H1 (cell line): ENCODE results near the gene CLN6. TPM values are rescaled to one million over a fixed set of nuclear protein-coding genes. Genes with fewer than 3 reads are reported as not detected.

Experiments used
- CTCF ChIA-PET: fragments of 300-600 bp; sonication (Branson Sonifier 250); formaldehyde crosslinking; loops from one replicate; lab custom pipeline; 2021; ENCODE audit not compliant: partially characterized antibody; lab: Charles Lee
- POLR2A ChIA-PET: fragments of 300-600 bp; sonication (Branson Sonifier 250); formaldehyde crosslinking; loops from one replicate; lab custom pipeline; 2021; ENCODE audit warnings: inconsistent platforms; ENCODE audit not compliant: partially characterized antibody; lab: Charles Lee
- DNase-seq, 2 experiments: peaks; one replicate each; pipeline versions ENCODE4 v3.0.0 to v3.0.0-alpha.2; 2010 to 2022; ENCODE audit warnings: low spot score in 2 of 2, low read depth in 1 of 2, mixed read lengths in 1 of 2
- FAIRE-seq: peaks from 2 replicates; lab custom pipeline; 2011; peaks lifted over from hg19 to GRCh38; lab: Jason Lieb, UNC
- H2AFZ ChIP-seq: 2 replicates; pipeline ENCODE4 v1.8.1; 2012; ENCODE audit warnings: low read length, inconsistent platforms
- H2AK5ac ChIP-seq: 2 replicates; pipeline ENCODE4 v1.6.1; 2013; ENCODE audit warnings: low read depth, low read length
- H2BK120ac ChIP-seq: replicated peaks from 2 replicates; pipeline ENCODE3; 2013; ENCODE audit warnings: low read depth, low read length, inconsistent platforms
- H2BK12ac ChIP-seq: 2 replicates; pipeline ENCODE4 v1.6.1; 2013; ENCODE audit warnings: low read depth, low read length
- H2BK15ac ChIP-seq: 2 replicates; pipeline ENCODE4 v1.6.1; 2013; ENCODE audit warnings: low read length
- H2BK20ac ChIP-seq: 2 replicates; pipeline ENCODE4 v1.6.1; 2013; ENCODE audit warnings: low read length
- H2BK5ac ChIP-seq: 2 replicates; pipeline ENCODE4 v1.6.1; 2013; ENCODE audit warnings: low read depth, low read length
- H3K14ac ChIP-seq: 2 replicates; pipeline ENCODE4 v1.6.1; 2013; ENCODE audit warnings: inconsistent platforms; ENCODE audit not compliant: insufficient read length
- H3K18ac ChIP-seq: 2 replicates; pipeline ENCODE4 v1.6.1; 2013; ENCODE audit warnings: low read length; ENCODE audit errors: extremely low read depth
- H3K23ac ChIP-seq: 2 replicates; pipeline ENCODE4 v1.6.1; 2013; ENCODE audit warnings: inconsistent platforms; ENCODE audit not compliant: insufficient read length
- H3K23me2 ChIP-seq: 2 replicates; pipeline ENCODE4 v1.6.1; 2013; ENCODE audit warnings: low read depth, low read length
- H3K27ac ChIP-seq: 2 replicates; pipeline ENCODE4 v1.6.1; 2011; ENCODE audit warnings: low read depth, low read length, inconsistent platforms
- H3K27me3 ChIP-seq, 4 experiments: replicated peaks in 1 of 4; 1 replicate in 1 of 4; 2 replicates in 3 of 4; pipeline versions ENCODE4 v1.6.1 to v1.8.1; 2011 to 2013; ENCODE audit warnings: low read length in 3 of 4, mild to moderate bottlenecking in 3 of 4, inconsistent platforms in 2 of 4, mixed read lengths in 2 of 4, moderate library complexity in 1 of 4; ENCODE audit not compliant: control insufficient read depth in 3 of 4, insufficient read depth in 3 of 4; ENCODE audit errors: extremely low read depth in 1 of 4
- H3K36me3 ChIP-seq, 4 experiments: 2 replicates each; pipeline versions ENCODE4 v1.6.1 to v1.8.1; 2011 to 2013; ENCODE audit warnings: mild to moderate bottlenecking in 4 of 4, low read length in 3 of 4, moderate library complexity in 2 of 4, control low read depth in 1 of 4, inconsistent platforms in 1 of 4; ENCODE audit not compliant: insufficient read depth in 4 of 4, control insufficient read depth in 2 of 4
- H3K4ac ChIP-seq: replicated peaks from 2 replicates; pipeline ENCODE3; 2013; ENCODE audit warnings: low read length, low read depth, mixed read lengths, inconsistent platforms; ENCODE audit not compliant: insufficient read length
- H3K4me1 ChIP-seq, 4 experiments: replicated peaks in 1 of 4; 1 replicate in 1 of 4; 2 replicates in 3 of 4; pipeline versions ENCODE4 v1.6.1 to v1.8.1; 2011 to 2013; ENCODE audit warnings: low read length in 3 of 4, inconsistent platforms in 2 of 4, mixed read lengths in 1 of 4; ENCODE audit not compliant: insufficient read depth in 4 of 4, control insufficient read depth in 3 of 4
- H3K4me2 ChIP-seq, 2 experiments: 2 replicates each; pipeline versions ENCODE4 v1.6.1 to v1.8.1; 2011 to 2013; ENCODE audit warnings: low read depth in 2 of 2, low read length in 2 of 2, control low read depth in 1 of 2, inconsistent platforms in 1 of 2, mild to moderate bottlenecking in 1 of 2; ENCODE audit not compliant: insufficient read depth in 1 of 2
- H3K4me3 ChIP-seq, 4 experiments: fragments of 200-600, 300-600 bp in 1 of 4; sonication (generic), shearing (Covaris generic), sonication (Bioruptor Twin) in 1 of 4; 2 replicates each; pipeline versions ENCODE4 v1.5.1 to v1.8.1; 2011 to 2016; ENCODE audit warnings: low read length in 4 of 4, low read depth in 3 of 4, control low read depth in 2 of 4, inconsistent platforms in 2 of 4, mild to moderate bottlenecking in 2 of 4, mixed read lengths in 1 of 4, moderate library complexity in 1 of 4; ENCODE audit not compliant: insufficient read depth in 2 of 4; ENCODE audit errors: extremely low read depth in 1 of 4
- H3K56ac ChIP-seq: replicated peaks from 2 replicates; pipeline ENCODE3; 2013; ENCODE audit warnings: low read depth, mild to moderate bottlenecking, mixed read lengths, low read length, inconsistent platforms; ENCODE audit not compliant: insufficient read length
- H3K79me1 ChIP-seq: 2 replicates; pipeline ENCODE4 v1.6.1; 2013; ENCODE audit warnings: low read depth, low read length, control low read depth
- H3K79me2 ChIP-seq, 2 experiments: 2 replicates each; pipeline versions ENCODE4 v1.6.1 to v1.8.1; 2012 to 2013; ENCODE audit warnings: low read length in 2 of 2, mild to moderate bottlenecking in 2 of 2, inconsistent platforms in 1 of 2; ENCODE audit not compliant: insufficient read depth in 2 of 2, control insufficient read depth in 1 of 2
- H3K9ac ChIP-seq, 4 experiments: replicated peaks in 1 of 4; 1 replicate in 1 of 4; 2 replicates in 3 of 4; pipeline versions ENCODE4 v1.6.1 to v1.8.1; 2011 to 2013; ENCODE audit warnings: low read depth in 3 of 4, low read length in 3 of 4, control low read depth in 2 of 4, mild to moderate bottlenecking in 2 of 4, moderate library complexity in 2 of 4, inconsistent platforms in 1 of 4; ENCODE audit errors: extremely low read depth in 1 of 4
- H3K9me3 ChIP-seq, 2 experiments: 2 replicates each; pipeline versions ENCODE4 v1.6.1 to v1.8.1; 2012 to 2013; ENCODE audit warnings: mild to moderate bottlenecking in 2 of 2, moderate library complexity in 2 of 2, control low read depth in 1 of 2, inconsistent platforms in 1 of 2, low read depth in 1 of 2, low read length in 1 of 2, mixed read lengths in 1 of 2; ENCODE audit not compliant: insufficient read depth in 2 of 2
- H4K20me1 ChIP-seq, 2 experiments: replicated peaks in 1 of 2; 2 replicates each; pipeline versions ENCODE3 to v1.8.1; 2011 to 2013; ENCODE audit warnings: inconsistent platforms in 2 of 2, low read length in 2 of 2, mild to moderate bottlenecking in 1 of 2; ENCODE audit not compliant: insufficient read depth in 2 of 2, control insufficient read depth in 1 of 2
- H4K5ac ChIP-seq: 2 replicates; pipeline ENCODE4 v1.6.1; 2013; ENCODE audit warnings: low read length, low read depth, mixed read lengths, inconsistent platforms; ENCODE audit not compliant: insufficient read length
- H4K8ac ChIP-seq: 2 replicates; pipeline ENCODE4 v1.8.0; 2013; ENCODE audit warnings: mild to moderate bottlenecking, moderate library complexity, low read length, inconsistent platforms; ENCODE audit not compliant: insufficient read depth; ENCODE audit errors: extremely low read depth
- H4K91ac ChIP-seq: replicated peaks from 2 replicates; pipeline ENCODE3; 2013; ENCODE audit warnings: low read length, mixed read lengths, inconsistent platforms; ENCODE audit not compliant: insufficient read length
- GTF2F1 ChIP-seq: IDR thresholded peaks from 2 replicates; pipeline ENCODE4 v1.6.1; 2012; ENCODE audit warnings: low read depth, low read length, improper control_type of control experiment, borderline replicate concordance
- KDM1A ChIP-seq: fragments of 200-600, 300-600 bp; sonication (generic); IDR thresholded peaks from 2 replicates; pipeline ENCODE4 v1.7.1; 2016; ENCODE audit warnings: mild to moderate bottlenecking, low read length, borderline replicate concordance
- SRF ChIP-seq: IDR thresholded peaks from 2 replicates; pipeline ENCODE4 v1.6.1; 2011; ENCODE audit warnings: mild to moderate bottlenecking, low read depth, low read length, moderate library complexity
- USF2 ChIP-seq: IDR thresholded peaks from 2 replicates; pipeline ENCODE4 v1.6.1; 2011; ENCODE audit warnings: low read length, improper control_type of control experiment
- WGBS, 2 experiments: shearing (Covaris generic) in 1 of 2; methylation state at CpG; one replicate each; pipeline versions ENCODE4 v1.1.6 to v1.1.7; 2013 to 2015; ENCODE audit warnings: low lambda C conversion rate in 2 of 2, mixed read lengths in 2 of 2, inconsistent platforms in 1 of 2, low coverage in 1 of 2, missing lambda C conversion rate in 1 of 2; ENCODE audit not compliant: insufficient replicate concordance in 2 of 2, insufficient coverage in 1 of 2, insufficient read length in 1 of 2; ENCODE audit errors: extremely low coverage in 1 of 2, missing lambda C conversion rate in 1 of 2; 5-methylcytosine and 5-hydroxymethylcytosine counted together
- polyA plus RNA-seq, 7 experiments: library from polyadenylated mRNA; depleted of rRNA in 3 of 7; stranded (reverse) in 5 of 7; unstranded in 2 of 7; fragments of >200 nt in 5 of 7; fragments of 200-250 nt in 2 of 7; gene quantifications; 1 replicate in 5 of 7; 2 replicates in 1 of 7; 4 replicates in 1 of 7; pipeline versions ENCODE4 v1.2.1 to v1.2.3, GENCODE V29; 2011 to 2013; ENCODE audit warnings: missing spikeins in 2 of 7, mixed read lengths in 2 of 7
- total RNA-seq: library from RNA; stranded (reverse); fragmentation: NEBNext Ultra II Directional; extraction: Animal tissue kit (Norgen Biotek cat#: 25700); gene quantifications from 2 replicates; pipeline ENCODE4 v1.2.1, GENCODE V29; 2021

CLN6 gene
- total and polyA plus RNA-seq, 2 of the 8 experiments (the other 6 are each of a cell fraction or from before 2014, with no cell fraction given), result 60.0 to 137 TPM

- H3K23me2 ChIP-seq, result no peaks in the 10 kb centered on the region; the same call in 1 of the 2 replicates
- no peak overlapping the region for H3K14ac ChIP-seq
- peak overlapping the region in 1 of 2 experiments; percentile 42; a peak in 2 of 4 replicates for H3K4me2 ChIP-seq
- WGBS, 2 experiments, result 96% methylated on average over 4 of the region's 4 CpGs; no CpG with 5 or more reads in 1 of the 2 experiments
- no peak overlapping the region for H2BK12ac ChIP-seq
- H3K9ac ChIP-seq, result no peak overlapping the region
- no peak overlapping the region for H4K8ac ChIP-seq
- H2BK15ac ChIP-seq, result no peak overlapping the region
- no peak for TF ChIP-seq KDM1A
- TF ChIP-seq SRF, result no peak
- no peak for TF ChIP-seq USF2
- TF ChIP-seq GTF2F1, result no peak
- no peak overlapping the region for H2BK5ac ChIP-seq
- H3K4me3 ChIP-seq, result peak overlapping the region in 1 of 4 experiments; percentile 39; a peak in 2 of 8 replicates
- H3K27ac ChIP-seq, result no peak overlapping the region
- no peak overlapping the region for H3K18ac ChIP-seq
- peak overlapping the region; percentile 67 for H4K5ac ChIP-seq
- no peak overlapping the region for H2BK20ac ChIP-seq
- no peak overlapping the region for H2BK120ac ChIP-seq
- FAIRE-seq (no peak), DNase-seq (no peak)
- no peaks in the 10 kb centered on the region for H3K27me3 ChIP-seq
- H3K23ac ChIP-seq, result no peak overlapping the region
- H3K4me1 ChIP-seq, result peaks cover 3 to 22% (median 11%) of the 10 kb centered on the region in 4 experiments; a peak in 3 of 7 replicates
- H3K79me2 ChIP-seq, result no peaks in the 10 kb centered on the region
- H4K20me1 ChIP-seq, result no peaks in the 10 kb centered on the region
- no peaks in the 10 kb centered on the region for H3K79me1 ChIP-seq
- no peak overlapping the region for H2AFZ ChIP-seq
- no peak overlapping the region for H4K91ac ChIP-seq
- H3K4ac ChIP-seq, result no peak overlapping the region
- POLR2A ChIA-PET, result interaction anchor here (0.6 to 5.8 kb wide), 3 partner anchors 12 to 723 kb away, joined by 3 to 50 read pairs (median 4); partner anchors contain the start of genes CLN6 and FEM1B
- no peaks in the 10 kb centered on the region for H3K36me3 ChIP-seq
- H3K56ac ChIP-seq, result no peak overlapping the region
- CTCF ChIA-PET, result interaction anchor here (0.8 to 2.0 kb wide), 4 partner anchors 10 to 70 kb away, joined by 3 to 8 read pairs (median 5); no protein-coding TSS in a partner anchor
- H3K9me3 ChIP-seq, result no peaks in the 10 kb centered on the region; a peak in 1 of 4 replicates
- no peak overlapping the region for H2AK5ac ChIP-seq
These were observed 35.6 kb upstream of the CLN6 start for GRCh38 chr15:68265081-68265480.
